OCI-LY3 (cell line): ENCODE data around the gene HAPSTR1.

Experiments used
- H2AFZ ChIP-seq: fragments of 200-600, 300-600 bp; shearing (Covaris generic); 2 replicates; pipeline ENCODE4 v1.6.0; 2014; ENCODE audit warnings: antibody characterized with exemption, low read depth, low read length
- H3K27ac ChIP-seq: fragments of 200-600, 300-600 bp; sonication (generic); 2 replicates; pipeline ENCODE4 v1.5.1; 2014; ENCODE audit warnings: mild to moderate bottlenecking, low read length, moderate library complexity, mixed read lengths
- H3K27me3 ChIP-seq: fragments of 200-600, 300-600 bp; sonication (generic); 2 replicates; pipeline ENCODE4 v1.6.1; 2014; ENCODE audit warnings: low read depth, low read length, mixed read lengths
- H3K36me3 ChIP-seq: fragments of 200-600, 300-600 bp; sonication (generic); replicated peaks from 2 replicates; pipeline ENCODE3; 2014; ENCODE audit warnings: low read depth, low read length, mixed read lengths
- H3K4me1 ChIP-seq: fragments of 300-600, 200-600 bp; sonication (generic); 2 replicates; pipeline ENCODE4 v1.6.1; 2014; ENCODE audit warnings: low read length, mixed read lengths
- H3K4me2 ChIP-seq: fragments of 200-600, 300-600 bp; sonication (generic); 2 replicates; pipeline ENCODE4 v1.6.1; 2014; ENCODE audit warnings: low read length, mixed read lengths
- H3K4me3 ChIP-seq: fragments of 300-600, 200-600 bp; sonication (generic); 2 replicates; pipeline ENCODE4 v1.5.1; 2014; ENCODE audit warnings: antibody characterized with exemption, mild to moderate bottlenecking, low read length, moderate library complexity
- H3K79me2 ChIP-seq: fragments of 300-600, 200-600 bp; shearing (Covaris generic); 2 replicates; pipeline ENCODE4 v1.6.1; 2014; ENCODE audit warnings: mild to moderate bottlenecking, low read length, mixed read lengths
- H3K9ac ChIP-seq: fragments of 300-600, 200-600 bp; shearing (Covaris generic); 2 replicates; pipeline ENCODE4 v1.6.0; 2014; ENCODE audit warnings: mild to moderate bottlenecking, low read length, moderate library complexity
- H3K9me3 ChIP-seq: fragments of 200-600, 300-600 bp; shearing (Covaris generic); 2 replicates; pipeline ENCODE4 v1.6.1; 2014; ENCODE audit warnings: low read length, mixed read lengths; ENCODE audit not compliant: insufficient read depth
- H4K20me1 ChIP-seq: fragments of 200-600, 300-600 bp; sonication (generic); 2 replicates; pipeline ENCODE4 v1.6.1; 2016; ENCODE audit warnings: low read length, mixed read lengths; ENCODE audit not compliant: insufficient read depth
- CTCF ChIP-seq: fragments of 200-600, 300-600 bp; sonication (generic); IDR thresholded peaks from 2 replicates; pipeline ENCODE4 v1.5.1; 2014; ENCODE audit warnings: antibody characterized with exemption, low read length, low read depth
- EZH2phosphoT487 ChIP-seq: fragments of 200-600 bp; shearing (Covaris generic); IDR thresholded peaks from 2 replicates; pipeline ENCODE4 v1.6.1; 2018; ENCODE audit warnings: antibody characterized with exemption, mixed run types, low read depth

The HAPSTR1 gene

GRCh38 chr16:9109255-9109654, 17.8 kb downstream of the HAPSTR1 start:
- TF ChIP-seq CTCF (no peak), EZH2phosphoT487 (no peak)
- Histone ChIP-seq H3K4me1 (no peaks in the 10 kb centered on the region), H4K20me1 (peaks cover 98% of the 10 kb centered on the region), H3K36me3 (peaks cover 72% of the 10 kb centered on the region), H3K79me2 (peaks cover 100% of the 10 kb centered on the region), H3K9ac (no peak overlapping the region), H3K4me2 (no peak overlapping the region), H3K27me3 (no peaks in the 10 kb centered on the region), H3K9me3 (no peaks in the 10 kb centered on the region), H3K27ac (no peak overlapping the region), H3K4me3 (no peak overlapping the region), H2AFZ (no peak overlapping the region)

DNA sequence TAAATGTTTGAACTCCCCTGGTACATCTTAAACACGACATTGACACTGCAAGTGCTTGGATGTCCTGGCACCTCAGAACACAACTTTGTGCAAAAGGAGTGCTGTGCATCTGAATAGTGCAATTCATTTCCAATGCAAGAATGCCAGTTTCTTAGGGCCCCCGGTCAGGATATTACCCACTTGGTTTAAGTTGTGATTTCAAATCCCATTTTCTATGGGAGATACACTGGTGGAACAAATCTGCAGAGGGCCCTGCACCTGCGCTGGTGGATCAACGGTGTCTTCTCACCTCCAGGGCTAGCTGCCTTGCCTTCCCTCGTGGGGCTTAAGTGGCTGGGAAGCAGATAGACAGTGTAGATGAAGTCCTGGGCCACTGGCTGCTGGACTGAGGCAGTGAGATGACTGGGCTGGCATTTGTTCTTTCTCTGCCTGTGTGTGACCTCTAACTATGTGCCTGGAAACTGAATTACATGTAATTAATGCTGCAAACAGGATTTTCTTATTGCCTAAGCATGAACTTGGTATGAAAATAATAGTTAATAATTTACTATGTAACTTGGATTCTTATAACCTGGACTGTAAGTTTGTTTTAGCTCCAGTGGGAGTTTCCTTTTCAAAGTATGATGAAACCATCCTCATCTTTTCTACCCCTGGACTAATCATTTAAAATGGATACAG, 20.9 kb downstream of the HAPSTR1 start:
- H3K4me1 ChIP-seq, result no peaks in the 10 kb centered on the region
- no peak overlapping the region for H3K9ac ChIP-seq
- H3K36me3 ChIP-seq, result peaks cover 68% of the 10 kb centered on the region
- H3K27ac ChIP-seq, result no peak overlapping the region
- no peak for TF ChIP-seq CTCF
- no peak for TF ChIP-seq EZH2phosphoT487
- no peaks in the 10 kb centered on the region for H3K27me3 ChIP-seq
- H3K4me2 ChIP-seq, result no peak overlapping the region
- H4K20me1 ChIP-seq, result peaks cover 96% of the 10 kb centered on the region
- no peaks in the 10 kb centered on the region for H3K9me3 ChIP-seq
- H3K79me2 ChIP-seq, result peaks cover 96% of the 10 kb centered on the region
- H3K4me3 ChIP-seq, result no peak overlapping the region
- no peak overlapping the region for H2AFZ ChIP-seq

DNA sequence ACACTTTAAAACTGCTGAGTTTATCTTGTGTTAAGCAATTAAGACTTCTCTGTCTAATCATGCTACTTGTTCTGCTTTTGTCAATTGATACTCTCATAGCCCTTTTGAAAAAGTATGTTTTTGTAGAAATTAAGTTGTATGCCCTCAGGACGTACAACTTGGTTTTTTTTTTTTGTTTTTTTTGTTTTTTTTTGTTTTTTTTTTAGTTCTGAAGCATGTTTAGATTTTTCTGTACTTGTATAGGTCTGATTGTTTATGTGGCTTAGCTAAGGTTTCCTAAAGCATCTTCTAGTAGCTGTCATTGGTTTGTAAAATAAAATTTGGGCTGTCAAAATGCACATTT, 21.4 kb downstream of the HAPSTR1 start:
- H3K4me1 ChIP-seq, result no peaks in the 10 kb centered on the region
- H3K36me3 ChIP-seq, result peaks cover 68% of the 10 kb centered on the region
- H3K27me3 ChIP-seq, result no peaks in the 10 kb centered on the region
- H3K9ac ChIP-seq, result no peak overlapping the region
- no peak overlapping the region for H3K27ac ChIP-seq
- no peak overlapping the region for H2AFZ ChIP-seq
- H4K20me1 ChIP-seq, result peaks cover 94% of the 10 kb centered on the region
- no peak for TF ChIP-seq CTCF
- no peak for TF ChIP-seq EZH2phosphoT487
- H3K4me2 ChIP-seq, result no peak overlapping the region
- H3K79me2 ChIP-seq, result peaks cover 96% of the 10 kb centered on the region
- no peak overlapping the region for H3K4me3 ChIP-seq
- no peaks in the 10 kb centered on the region for H3K9me3 ChIP-seq

DNA sequence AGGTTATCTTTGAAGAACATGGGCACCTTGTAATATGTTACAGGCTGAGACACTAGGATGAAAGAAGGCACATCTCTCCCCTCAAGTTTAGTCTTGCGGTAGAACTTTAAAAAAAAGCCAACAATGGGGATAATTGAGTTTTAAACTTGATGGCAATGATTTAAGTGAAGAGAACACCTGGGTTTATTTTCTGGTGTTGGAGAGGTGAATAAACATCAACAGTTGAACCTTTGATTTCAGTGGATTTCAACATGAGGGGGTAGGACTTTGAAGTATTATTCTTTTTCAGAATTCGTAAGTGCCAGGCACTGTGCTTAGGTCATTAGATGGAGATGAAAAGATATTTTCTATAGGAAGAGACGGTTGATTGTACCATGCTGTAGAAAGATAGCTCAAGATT, 22.3 kb downstream of the HAPSTR1 start:
- Histone ChIP-seq H3K27ac (no peak overlapping the region), H3K4me2 (no peak overlapping the region), H3K4me1 (no peaks in the 10 kb centered on the region), H4K20me1 (peaks cover 90% of the 10 kb centered on the region), H3K9me3 (no peaks in the 10 kb centered on the region), H3K4me3 (no peak overlapping the region), H3K79me2 (peaks cover 89% of the 10 kb centered on the region), H3K36me3 (peaks cover 67% of the 10 kb centered on the region), H3K9ac (no peak overlapping the region), H3K27me3 (no peaks in the 10 kb centered on the region), H2AFZ (no peak overlapping the region)
- TF ChIP-seq EZH2phosphoT487 (no peak), CTCF (no peak)
